GM23338 (cell line): ENCODE results near the gene ZNF681. TPM values are rescaled to one million over a fixed set of nuclear protein-coding genes. Genes with fewer than 3 reads are reported as not detected.

Experiments used
- polyA plus RNA-seq: library from polyadenylated mRNA; unstranded; fragments of >200 nt; fragmentation: Nextera tagmentation; extraction: Ambion mirVana; gene quantifications from 2 replicates; pipeline ENCODE4 v1.2.1, GENCODE V29; 2016
- total RNA-seq: library from RNA; depleted of rRNA; stranded (reverse); fragments of >200 nt; shearing (Covaris generic); gene quantifications from 2 replicates; pipeline ENCODE4 v1.2.3, GENCODE V29; 2014; rRNA removed

ZNF681 gene
- total and polyA plus RNA-seq, 2 experiments from 2014 or later, result 9.4 to 25.1 TPM

Other genes with a start within 250 kb of the ZNF681 start
- gene ZNF675, start 71.7 kb downstream of the ZNF681 start, total RNA-seq, result 37.8 and 39.4 TPM in 2 replicates
- gene ZNF675, start 71.7 kb downstream of the ZNF681 start, polyA plus RNA-seq, result 15.8 and 20.2 TPM in 2 replicates
- 0.58 and 0.66 TPM in 2 replicates for gene ZNF726, start 156.0 kb upstream of the ZNF681 start, total RNA-seq
- gene ZNF726, start 156.0 kb upstream of the ZNF681 start, polyA plus RNA-seq, result 0.48 TPM in 1 of 2 replicates, not detected in the other